ENCODE data around the gene DENND2A.
"Not testable (repeated sequence)": the region's sequence is repeated elsewhere in the genome, so short reads cannot be mapped to it uniquely, and the experiment has no call there.

The DENND2A gene

GRCh38 chr7:140635816-140636215, 4.8 kb downstream of the DENND2A start:
- DNase-seq (ENCODE audit: low read depth), result no peak
- no peak for TF ChIP-seq CTCF (IDR thresholded peaks at IDR 0.05; ENCODE audit: low read depth, low read length, missing control alignments)

GRCh38 chr7:140635345-140635744, 5.3 kb downstream of the DENND2A start:
- no peak overlapping the region for H3K4me3 ChIP-seq (ENCODE audit: low read depth, low read length)
- TF ChIP-seq CTCF (IDR thresholded peaks at IDR 0.05; ENCODE audit: low read depth, low read length, missing control alignments), result no peak
- DNase-seq (ENCODE audit: low read depth), result no peak

More at GRCh38 chr7:140635816-140636215, 4.8 kb downstream of the DENND2A start:
- no peak overlapping the region for H3K4me3 ChIP-seq (ENCODE audit: low read depth, low read length)

GRCh38 chr7:140631602-140632001, 9.0 kb downstream of the DENND2A start:
- no peak for DNase-seq (ENCODE audit: low read depth)
- no peak for TF ChIP-seq CTCF (IDR thresholded peaks at IDR 0.05; ENCODE audit: low read depth, low read length, missing control alignments)
- no peak overlapping the region for H3K4me3 ChIP-seq (ENCODE audit: low read depth, low read length)

GRCh38 chr7:140631021-140631420, 9.6 kb downstream of the DENND2A start:
- no peak overlapping the region for H3K4me3 ChIP-seq (ENCODE audit: low read depth, low read length)
- no peak for TF ChIP-seq CTCF (IDR thresholded peaks at IDR 0.05; ENCODE audit: low read depth, low read length, missing control alignments)
- DNase-seq (ENCODE audit: low read depth), result no peak

- DNase-seq (ENCODE audit: low read depth), result no peak
- no peak overlapping the region for H3K4me3 ChIP-seq (ENCODE audit: low read depth, low read length)
- no peak for TF ChIP-seq CTCF (IDR thresholded peaks at IDR 0.05; ENCODE audit: low read depth, low read length, missing control alignments)
Measured at GRCh38 chr7:140625908-140626868, 14.4 kb downstream of the DENND2A start.

GRCh38 chr7:140625192-140625558, 15.4 kb downstream of the DENND2A start:
- H3K4me3 ChIP-seq (ENCODE audit: low read depth, low read length), result not testable (repeated sequence)

GRCh38 chr7:140624392-140625191, 16.0 kb downstream of the DENND2A start:
- no peak for TF ChIP-seq CTCF (IDR thresholded peaks at IDR 0.05; ENCODE audit: low read depth, low read length, missing control alignments)
- no peak overlapping the region for H3K4me3 ChIP-seq (ENCODE audit: low read depth, low read length)
- DNase-seq (ENCODE audit: low read depth), result no peak

More at GRCh38 chr7:140625192-140625558, 15.4 kb downstream of the DENND2A start:
- DNase-seq (ENCODE audit: low read depth), result not testable (repeated sequence)

Measured in GM12864 (cell line).